ENCODE results near the gene GALNT9. TPM values are rescaled to one million over a fixed set of nuclear protein-coding genes. Genes with fewer than 3 reads are reported as not detected.

The GALNT9 gene
- polyA plus RNA-seq, 1 donor from 2014 or later = 13.5 TPM

DNA sequence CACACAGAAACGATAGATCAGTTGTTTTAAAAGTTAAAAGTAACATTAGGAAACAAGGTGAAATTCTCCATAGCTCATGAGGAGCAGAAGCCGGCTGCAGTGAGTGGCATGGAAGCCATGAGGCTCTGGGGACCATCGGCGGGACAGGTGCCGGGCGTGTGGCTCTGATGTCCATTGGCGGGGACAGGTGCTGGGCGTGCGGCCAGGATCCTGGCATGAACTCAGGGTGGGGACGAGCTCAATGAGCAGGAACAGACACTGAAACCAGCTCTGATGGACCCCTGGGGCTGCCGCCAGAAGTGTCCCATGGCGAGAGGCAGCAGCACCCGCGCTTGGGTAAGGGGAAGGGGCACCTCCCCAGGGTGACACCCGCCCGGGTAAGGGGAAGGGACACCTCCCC is 110.1 kb downstream of the GALNT9 start:
- H4K20me1 ChIP-seq (ENCODE audit: insufficient read depth) = no peaks in the 10 kb centered on the region
- H3K9me2 ChIP-seq (ENCODE audit: insufficient read depth, low read length) = no peaks in the 10 kb centered on the region
- H3K36me3 ChIP-seq (ENCODE audit: insufficient read depth, low read length) = no peaks in the 10 kb centered on the region
- no peak overlapping the region for H3K4me2 ChIP-seq (ENCODE audit: low read length)
- no peaks in the 10 kb centered on the region for H3K9me3 ChIP-seq (ENCODE audit: low read length)
- no peak overlapping the region for H2AFZ ChIP-seq (ENCODE audit: low read depth, low read length)
- H3K4me3 ChIP-seq (ENCODE audit: low read length) = no peak overlapping the region
- H3K27ac ChIP-seq (ENCODE audit: low read length) = no peak overlapping the region
- H3K79me2 ChIP-seq (replicated peaks; ENCODE audit: insufficient read depth, low read length) = no peaks in the 10 kb centered on the region
- TF ChIP-seq POLR2AphosphoS5 (IDR thresholded peaks at IDR 0.05) (no peak), SMC3 (conservative IDR thresholded peaks at IDR 0.05; ENCODE audit: poor library complexity) (no peak), EZH2 (IDR thresholded peaks at IDR 0.05; ENCODE audit: borderline replicate concordance, insufficient read depth, low read length, poor library complexity, severe bottlenecking) (no peak), RAD21 (conservative IDR thresholded peaks at IDR 0.05) (no peak), EP300 (conservative IDR thresholded peaks at IDR 0.05; ENCODE audit: poor library complexity, severe bottlenecking) (no peak), TAF1 (IDR thresholded peaks at IDR 0.05; ENCODE audit: low read depth) (no peak), MXI1 (conservative IDR thresholded peaks at IDR 0.05; ENCODE audit: poor library complexity, severe bottlenecking) (no peak)
- TF ChIP-seq, protein P1, sequence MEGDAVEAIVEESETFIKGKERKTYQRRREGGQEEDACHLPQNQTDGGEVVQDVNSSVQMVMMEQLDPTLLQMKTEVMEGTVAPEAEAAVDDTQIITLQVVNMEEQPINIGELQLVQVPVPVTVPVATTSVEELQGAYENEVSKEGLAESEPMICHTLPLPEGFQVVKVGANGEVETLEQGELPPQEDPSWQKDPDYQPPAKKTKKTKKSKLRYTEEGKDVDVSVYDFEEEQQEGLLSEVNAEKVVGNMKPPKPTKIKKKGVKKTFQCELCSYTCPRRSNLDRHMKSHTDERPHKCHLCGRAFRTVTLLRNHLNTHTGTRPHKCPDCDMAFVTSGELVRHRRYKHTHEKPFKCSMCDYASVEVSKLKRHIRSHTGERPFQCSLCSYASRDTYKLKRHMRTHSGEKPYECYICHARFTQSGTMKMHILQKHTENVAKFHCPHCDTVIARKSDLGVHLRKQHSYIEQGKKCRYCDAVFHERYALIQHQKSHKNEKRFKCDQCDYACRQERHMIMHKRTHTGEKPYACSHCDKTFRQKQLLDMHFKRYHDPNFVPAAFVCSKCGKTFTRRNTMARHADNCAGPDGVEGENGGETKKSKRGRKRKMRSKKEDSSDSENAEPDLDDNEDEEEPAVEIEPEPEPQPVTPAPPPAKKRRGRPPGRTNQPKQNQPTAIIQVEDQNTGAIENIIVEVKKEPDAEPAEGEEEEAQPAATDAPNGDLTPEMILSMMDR (IDR thresholded peaks at IDR 0.05; ENCODE audit: poor library complexity, severe bottlenecking) = no peak
- TF ChIP-seq, protein P2, sequence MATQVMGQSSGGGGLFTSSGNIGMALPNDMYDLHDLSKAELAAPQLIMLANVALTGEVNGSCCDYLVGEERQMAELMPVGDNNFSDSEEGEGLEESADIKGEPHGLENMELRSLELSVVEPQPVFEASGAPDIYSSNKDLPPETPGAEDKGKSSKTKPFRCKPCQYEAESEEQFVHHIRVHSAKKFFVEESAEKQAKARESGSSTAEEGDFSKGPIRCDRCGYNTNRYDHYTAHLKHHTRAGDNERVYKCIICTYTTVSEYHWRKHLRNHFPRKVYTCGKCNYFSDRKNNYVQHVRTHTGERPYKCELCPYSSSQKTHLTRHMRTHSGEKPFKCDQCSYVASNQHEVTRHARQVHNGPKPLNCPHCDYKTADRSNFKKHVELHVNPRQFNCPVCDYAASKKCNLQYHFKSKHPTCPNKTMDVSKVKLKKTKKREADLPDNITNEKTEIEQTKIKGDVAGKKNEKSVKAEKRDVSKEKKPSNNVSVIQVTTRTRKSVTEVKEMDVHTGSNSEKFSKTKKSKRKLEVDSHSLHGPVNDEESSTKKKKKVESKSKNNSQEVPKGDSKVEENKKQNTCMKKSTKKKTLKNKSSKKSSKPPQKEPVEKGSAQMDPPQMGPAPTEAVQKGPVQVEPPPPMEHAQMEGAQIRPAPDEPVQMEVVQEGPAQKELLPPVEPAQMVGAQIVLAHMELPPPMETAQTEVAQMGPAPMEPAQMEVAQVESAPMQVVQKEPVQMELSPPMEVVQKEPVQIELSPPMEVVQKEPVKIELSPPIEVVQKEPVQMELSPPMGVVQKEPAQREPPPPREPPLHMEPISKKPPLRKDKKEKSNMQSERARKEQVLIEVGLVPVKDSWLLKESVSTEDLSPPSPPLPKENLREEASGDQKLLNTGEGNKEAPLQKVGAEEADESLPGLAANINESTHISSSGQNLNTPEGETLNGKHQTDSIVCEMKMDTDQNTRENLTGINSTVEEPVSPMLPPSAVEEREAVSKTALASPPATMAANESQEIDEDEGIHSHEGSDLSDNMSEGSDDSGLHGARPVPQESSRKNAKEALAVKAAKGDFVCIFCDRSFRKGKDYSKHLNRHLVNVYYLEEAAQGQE (IDR thresholded peaks at IDR 0.05; ENCODE audit: borderline replicate concordance) = no peak
- no peaks in the 10 kb centered on the region for H3F3A ChIP-seq (ENCODE audit: insufficient read depth, low read length, poor library complexity, severe bottlenecking)
- no peaks in the 10 kb centered on the region for H3K27me3 ChIP-seq (ENCODE audit: insufficient read depth, low read depth, low read length)
- H3K9ac ChIP-seq (ENCODE audit: low read length) = no peak overlapping the region

DNA sequence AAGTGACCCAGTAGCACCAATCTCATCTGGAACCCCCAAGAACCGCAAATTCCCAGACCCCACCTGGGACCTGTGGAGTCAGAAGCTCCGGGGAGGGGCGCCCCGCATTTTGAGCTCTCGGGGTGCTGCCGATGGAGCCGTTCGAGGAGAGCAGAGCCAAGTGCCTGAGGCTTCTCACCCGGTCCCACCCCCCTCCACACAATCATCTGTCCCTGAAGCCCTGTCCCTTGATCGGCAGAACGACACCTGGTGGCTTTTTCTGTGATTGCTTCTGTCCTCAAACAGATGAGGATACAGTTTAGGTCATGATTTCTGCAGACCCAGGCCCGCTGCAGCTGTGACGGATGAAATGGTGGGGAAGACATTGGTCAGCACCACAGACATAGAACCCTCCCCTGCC is 110.5 kb downstream of the GALNT9 start:
- no peaks in the 10 kb centered on the region for H3K36me3 ChIP-seq (ENCODE audit: insufficient read depth, low read length)
- TF ChIP-seq MXI1 (conservative IDR thresholded peaks at IDR 0.05; ENCODE audit: poor library complexity, severe bottlenecking) (no peak), SMC3 (conservative IDR thresholded peaks at IDR 0.05; ENCODE audit: poor library complexity) (no peak), EZH2 (IDR thresholded peaks at IDR 0.05; ENCODE audit: borderline replicate concordance, insufficient read depth, low read length, poor library complexity, severe bottlenecking) (no peak), POLR2AphosphoS5 (IDR thresholded peaks at IDR 0.05) (no peak), RAD21 (conservative IDR thresholded peaks at IDR 0.05) (no peak)
- TF ChIP-seq, protein P2 (IDR thresholded peaks at IDR 0.05; ENCODE audit: borderline replicate concordance) = no peak
- TF ChIP-seq, protein P1 (IDR thresholded peaks at IDR 0.05; ENCODE audit: poor library complexity, severe bottlenecking) = no peak
- H3K79me2 ChIP-seq (replicated peaks; ENCODE audit: insufficient read depth, low read length) = no peaks in the 10 kb centered on the region
- no peaks in the 10 kb centered on the region for H3K9me3 ChIP-seq (ENCODE audit: low read length)
- H2AFZ ChIP-seq (ENCODE audit: low read depth, low read length) = no peak overlapping the region
- no peaks in the 10 kb centered on the region for H3K27me3 ChIP-seq (ENCODE audit: insufficient read depth, low read depth, low read length)
- H3K4me3 ChIP-seq (ENCODE audit: low read length) = no peak overlapping the region
- no peak overlapping the region for H3K4me2 ChIP-seq (ENCODE audit: low read length)
- no peak overlapping the region for H3K27ac ChIP-seq (ENCODE audit: low read length)
- H3F3A ChIP-seq (ENCODE audit: insufficient read depth, low read length, poor library complexity, severe bottlenecking) = no peaks in the 10 kb centered on the region
- H3K9ac ChIP-seq (ENCODE audit: low read length) = no peak overlapping the region
- no peaks in the 10 kb centered on the region for H3K9me2 ChIP-seq (ENCODE audit: insufficient read depth, low read length)
- H4K20me1 ChIP-seq (ENCODE audit: insufficient read depth) = no peaks in the 10 kb centered on the region
